ENCODE data around the gene PHF3.

Gene PHF3

DNA sequence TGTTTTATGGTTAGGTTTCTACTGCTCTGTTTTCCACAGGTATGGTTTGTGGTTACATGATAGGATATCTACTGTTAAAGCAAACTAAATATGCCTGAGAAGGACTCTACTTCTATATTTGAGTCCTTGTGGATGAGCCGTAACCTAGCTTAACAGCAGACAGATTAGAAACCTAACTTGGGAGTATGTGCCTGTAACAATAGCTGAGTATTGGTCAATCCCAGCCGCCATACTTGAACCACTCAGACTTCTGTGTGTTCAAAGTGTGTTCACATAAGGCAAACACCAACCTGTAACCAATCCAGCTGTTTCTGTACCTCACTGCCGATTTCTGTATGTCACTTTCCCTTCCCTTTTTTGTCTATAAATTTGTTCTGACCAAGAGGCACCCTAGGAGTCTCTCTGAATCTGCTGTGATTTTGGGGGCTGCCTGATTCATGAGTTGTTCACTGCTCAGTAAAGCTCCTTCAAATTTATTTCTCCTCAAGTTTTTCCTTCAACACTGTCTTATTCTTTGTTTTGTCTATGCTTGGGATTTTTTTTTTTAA lies 37.1 kb downstream of the PHF3 start:
- peaks cover 7% of the 10 kb centered on the region for H3K36me3 Mint-ChIP-seq
- H3K4me3 Mint-ChIP-seq: no peak overlapping the region
- peaks cover 57% of the 10 kb centered on the region for H3K4me1 Mint-ChIP-seq
- H3K27me3 Mint-ChIP-seq: no peaks in the 10 kb centered on the region
- peak overlapping the region; percentile 47 for H3K27ac Mint-ChIP-seq
- no peaks in the 10 kb centered on the region for H3K9me3 Mint-ChIP-seq

DNA sequence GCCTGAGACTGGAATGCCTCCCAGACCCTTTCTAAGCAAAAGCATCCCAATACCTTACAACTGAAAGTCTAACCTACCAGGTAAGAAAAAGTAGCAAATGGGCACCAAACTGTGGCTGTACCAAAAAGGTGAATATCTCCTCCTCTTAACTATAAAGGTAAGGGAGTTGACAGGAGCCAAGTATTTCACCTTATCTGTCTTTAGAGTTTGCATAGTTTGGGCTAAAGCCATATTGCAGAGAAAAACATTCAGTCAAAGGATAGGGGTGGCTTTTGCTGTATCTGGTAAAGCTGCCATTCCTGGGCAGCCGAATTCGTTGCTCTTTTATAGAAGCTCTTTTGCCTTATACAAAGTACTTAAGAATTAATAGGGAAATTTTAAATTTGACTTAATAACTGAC lies 38.1 kb downstream of the PHF3 start:
- H3K4me3 Mint-ChIP-seq: no peak overlapping the region
- peak overlapping the region; percentile 19 for H3K27ac Mint-ChIP-seq
- peaks cover 53% of the 10 kb centered on the region for H3K4me1 Mint-ChIP-seq
- H3K36me3 Mint-ChIP-seq: peaks cover 7% of the 10 kb centered on the region
- H3K9me3 Mint-ChIP-seq: no peaks in the 10 kb centered on the region
- H3K27me3 Mint-ChIP-seq: no peaks in the 10 kb centered on the region

DNA sequence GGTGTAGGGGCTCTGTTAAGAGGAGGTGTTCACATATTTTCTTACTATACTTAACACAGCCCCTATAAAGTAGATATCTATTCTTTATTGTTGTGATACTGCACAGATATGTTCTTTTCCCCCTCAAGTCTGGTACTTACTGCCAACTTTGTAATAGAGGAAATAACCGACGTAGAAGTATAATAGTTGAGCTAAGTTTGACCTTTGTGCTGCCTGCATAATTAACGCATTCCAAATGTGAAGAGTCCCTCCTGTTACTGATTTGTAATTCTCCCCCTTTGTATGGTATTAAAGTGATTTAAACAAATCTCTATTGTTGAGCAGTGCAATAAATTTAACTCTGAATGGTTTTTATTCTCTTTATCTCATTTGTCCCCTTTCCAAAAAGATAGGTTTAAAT lies 39.0 kb downstream of the PHF3 start:
- Mint-ChIP-seq H3K9me3 (no peaks in the 10 kb centered on the region), H3K27ac (no peak overlapping the region), H3K36me3 (peaks cover 9% of the 10 kb centered on the region), H3K4me3 (no peak overlapping the region), H3K27me3 (no peaks in the 10 kb centered on the region), H3K4me1 (peaks cover 53% of the 10 kb centered on the region)

DNA sequence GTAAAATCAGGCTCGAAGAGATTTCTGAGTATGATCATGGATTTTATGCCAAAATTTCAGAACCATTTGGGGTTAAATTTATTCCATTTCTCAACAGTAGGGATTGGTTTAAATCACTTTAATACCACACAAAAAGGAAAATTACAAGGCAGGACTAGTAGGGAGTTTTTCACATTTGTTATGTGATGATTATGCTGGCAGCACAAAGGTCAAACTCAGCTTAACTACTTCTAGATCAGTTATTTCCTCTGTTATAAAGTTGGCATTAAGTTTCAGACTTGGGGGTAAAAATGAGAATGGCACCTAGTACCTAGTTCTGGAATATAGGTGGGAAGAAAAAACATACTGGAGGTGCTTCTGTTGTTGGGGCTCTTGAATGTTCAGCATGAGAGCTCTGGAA lies 39.5 kb downstream of the PHF3 start:
- Mint-ChIP-seq H3K9me3 (no peaks in the 10 kb centered on the region), H3K4me1 (peaks cover 53% of the 10 kb centered on the region), H3K27me3 (no peaks in the 10 kb centered on the region), H3K36me3 (peaks cover 11% of the 10 kb centered on the region), H3K27ac (no peak overlapping the region), H3K4me3 (no peak overlapping the region)

DNA sequence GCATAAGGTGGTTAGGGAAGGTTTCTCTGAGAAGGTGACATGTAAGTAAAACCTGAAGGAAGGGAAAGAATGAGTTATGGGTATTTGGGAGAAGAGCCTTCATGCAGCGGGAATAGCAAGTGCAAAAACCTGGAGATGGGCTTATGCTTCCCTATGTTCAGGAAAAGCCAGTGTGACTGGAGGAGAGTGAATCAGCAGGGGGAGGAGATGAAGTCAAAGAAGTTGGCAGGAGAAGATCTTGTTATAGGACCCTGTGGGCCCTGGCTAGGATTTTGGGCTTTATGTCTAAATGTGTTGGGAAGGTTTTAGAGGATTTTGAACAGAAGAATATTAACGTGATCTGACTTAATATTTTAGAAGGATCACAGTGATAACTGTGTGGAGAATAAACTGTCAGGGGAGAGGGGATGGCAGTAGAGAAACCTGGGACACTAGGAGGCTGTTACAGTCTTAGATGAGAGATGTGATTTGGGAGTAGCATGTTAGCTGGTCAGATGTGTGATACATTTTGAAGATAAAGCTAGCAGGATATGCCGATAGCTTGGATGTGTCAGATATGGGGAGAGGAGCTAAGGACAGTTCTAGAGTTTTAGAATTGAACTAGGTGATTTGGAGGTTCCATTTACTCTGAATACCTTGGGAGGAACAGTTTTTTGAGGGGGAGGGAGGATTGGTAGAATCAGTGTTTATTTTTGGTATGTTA lies 41.0 kb downstream of the PHF3 start:
- Mint-ChIP-seq H3K9me3 (no peaks in the 10 kb centered on the region), H3K36me3 (peaks cover 17% of the 10 kb centered on the region), H3K4me3 (no peak overlapping the region), H3K27me3 (no peaks in the 10 kb centered on the region), H3K27ac (no peak overlapping the region), H3K4me1 (peaks cover 53% of the 10 kb centered on the region)

DNA sequence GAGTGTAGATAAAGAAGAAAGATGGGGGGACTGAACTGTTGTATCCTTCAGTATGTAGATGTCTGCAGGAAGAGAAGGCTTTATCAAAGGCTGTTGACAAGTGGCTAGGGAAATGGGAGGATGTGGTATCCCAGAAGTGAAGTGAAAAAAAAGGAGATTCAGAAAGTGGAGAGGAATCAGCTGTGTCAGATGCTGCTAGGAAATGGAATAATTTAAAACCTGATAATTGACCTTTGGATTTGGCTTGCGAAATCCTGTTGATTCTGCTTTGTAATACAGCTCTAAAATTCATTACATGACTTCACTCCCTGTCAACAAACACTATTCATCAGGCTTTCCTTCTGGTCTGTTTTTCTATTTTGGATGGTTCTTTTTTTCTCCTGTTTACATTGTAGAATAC lies 41.7 kb downstream of the PHF3 start:
- Mint-ChIP-seq H3K27ac (no peak overlapping the region), H3K4me1 (peaks cover 53% of the 10 kb centered on the region), H3K9me3 (no peaks in the 10 kb centered on the region), H3K27me3 (no peaks in the 10 kb centered on the region), H3K4me3 (no peak overlapping the region), H3K36me3 (peaks cover 18% of the 10 kb centered on the region)

DNA sequence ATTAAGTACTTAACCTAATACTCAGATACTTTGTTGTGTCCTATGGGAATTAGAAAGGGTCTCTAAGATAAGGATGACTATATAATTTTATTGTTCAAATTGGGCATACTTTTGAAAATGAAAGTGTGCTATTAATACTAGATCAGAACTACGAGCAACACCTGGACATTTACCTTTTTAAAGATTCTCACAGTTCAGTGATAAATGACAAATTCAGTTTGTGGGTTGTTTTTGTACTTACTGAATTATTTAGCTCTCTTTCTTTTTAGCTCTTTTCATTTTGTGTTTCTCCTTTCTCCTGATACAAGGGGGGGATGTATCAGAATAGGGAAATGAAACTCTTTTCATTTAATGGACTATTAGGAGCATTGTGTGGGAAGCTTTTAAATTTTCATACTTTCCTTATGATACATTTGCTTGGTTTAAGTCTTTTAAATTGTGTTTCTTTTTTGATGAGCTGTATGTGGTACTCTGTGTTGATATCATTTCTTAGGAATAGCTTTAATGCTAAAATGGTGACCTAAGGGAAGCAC lies 47.5 kb downstream of the PHF3 start:
- Mint-ChIP-seq H3K27ac (no peak overlapping the region), H3K27me3 (no peaks in the 10 kb centered on the region), H3K4me3 (no peak overlapping the region), H3K36me3 (peaks cover 39% of the 10 kb centered on the region), H3K4me1 (peaks cover 72% of the 10 kb centered on the region), H3K9me3 (no peaks in the 10 kb centered on the region)

DNA sequence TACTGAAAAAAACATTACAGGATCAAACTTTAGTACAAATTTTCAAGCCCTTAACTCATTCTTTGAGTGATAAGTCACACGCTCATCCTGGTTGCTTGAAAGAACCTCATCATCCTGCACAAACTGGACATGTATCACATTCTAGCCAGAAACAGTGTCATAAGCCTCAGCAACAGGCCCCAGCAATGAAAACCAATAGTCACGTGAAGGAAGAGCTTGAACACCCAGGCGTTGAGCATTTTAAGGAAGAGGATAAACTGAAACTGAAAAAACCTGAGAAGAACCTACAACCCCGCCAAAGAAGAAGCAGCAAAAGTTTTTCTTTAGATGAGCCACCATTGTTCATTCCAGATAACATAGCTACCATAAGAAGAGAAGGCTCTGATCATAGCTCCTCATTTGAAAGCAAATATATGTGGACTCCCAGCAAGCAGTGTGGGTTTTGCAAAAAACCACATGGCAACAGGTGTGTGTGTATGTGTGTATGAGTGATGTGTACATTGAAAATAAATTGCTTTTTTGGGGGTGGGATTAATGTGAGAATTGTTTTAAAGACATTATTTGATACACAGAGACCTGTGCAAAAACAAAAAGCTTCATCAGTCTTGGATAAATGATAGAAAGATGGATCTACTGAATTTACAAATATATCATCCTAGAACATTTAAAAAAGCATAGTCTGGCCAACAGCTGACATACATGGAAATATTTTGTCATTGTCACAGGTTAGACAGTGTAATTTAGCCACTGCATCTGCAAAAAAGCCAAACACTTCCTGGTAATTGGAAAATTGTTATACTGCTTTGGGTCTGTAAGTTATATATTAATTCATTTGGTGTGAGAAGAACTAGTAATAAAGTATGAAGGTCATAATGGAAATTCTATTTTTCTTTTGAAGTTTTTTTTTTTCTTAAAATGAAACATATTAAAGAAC lies 50.1 kb downstream of the PHF3 start:
- Mint-ChIP-seq H3K4me3 (no peak overlapping the region), H3K36me3 (peaks cover 34% of the 10 kb centered on the region), H3K27ac (peak overlapping the region; percentile 57)

DNA sequence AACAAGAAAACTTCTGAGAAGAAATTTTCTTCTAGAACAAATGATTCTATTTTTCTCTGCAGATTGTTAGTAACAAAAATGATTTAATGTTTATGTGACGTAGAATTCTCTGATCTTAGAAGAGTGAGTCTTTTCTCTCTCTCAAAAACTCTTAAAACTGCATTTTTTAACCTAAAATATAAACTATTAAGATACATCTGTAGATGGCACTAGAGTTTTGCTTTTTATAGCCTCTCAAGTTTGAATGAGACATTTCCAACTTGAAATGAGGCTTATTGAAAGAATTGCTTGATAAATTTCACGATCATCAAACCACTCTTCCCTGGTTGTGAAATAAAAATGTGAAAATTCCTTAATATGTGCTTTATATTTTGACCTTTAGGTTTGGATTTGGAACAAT lies 53.8 kb downstream of the PHF3 start:
- Mint-ChIP-seq H3K4me1 (peaks cover 38% of the 10 kb centered on the region), H3K4me3 (no peak overlapping the region), H3K9me3 (no peaks in the 10 kb centered on the region), H3K27me3 (no peaks in the 10 kb centered on the region), H3K27ac (no peak overlapping the region), H3K36me3 (peaks cover 21% of the 10 kb centered on the region)

More for the DNA sequence above, 50.1 kb downstream of the PHF3 start:
- Mint-ChIP-seq H3K4me1 (peaks cover 62% of the 10 kb centered on the region), H3K9me3 (no peaks in the 10 kb centered on the region), H3K27me3 (no peaks in the 10 kb centered on the region)

DNA sequence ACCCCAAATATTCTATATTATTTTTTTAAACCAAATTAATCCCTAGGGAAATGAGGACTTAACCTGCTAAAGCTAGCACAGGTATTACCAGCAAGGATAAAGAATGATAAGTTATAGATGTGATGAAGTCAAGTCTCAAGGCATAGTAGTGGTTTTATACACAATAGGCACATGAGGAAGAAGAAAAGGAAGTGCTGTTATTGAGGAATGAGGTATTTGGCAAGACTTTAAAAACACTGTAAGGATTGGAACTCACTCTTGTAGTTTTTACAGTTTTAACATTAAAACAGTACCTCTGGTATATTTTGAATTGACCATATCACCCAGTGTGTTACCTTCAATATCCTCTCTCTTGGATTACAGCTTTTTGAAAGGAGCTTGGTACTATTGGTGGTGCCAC lies 54.6 kb downstream of the PHF3 start:
- Mint-ChIP-seq H3K27ac (no peak overlapping the region), H3K27me3 (no peaks in the 10 kb centered on the region), H3K9me3 (no peaks in the 10 kb centered on the region), H3K4me1 (peaks cover 30% of the 10 kb centered on the region), H3K4me3 (no peak overlapping the region), H3K36me3 (peaks cover 19% of the 10 kb centered on the region)

DNA sequence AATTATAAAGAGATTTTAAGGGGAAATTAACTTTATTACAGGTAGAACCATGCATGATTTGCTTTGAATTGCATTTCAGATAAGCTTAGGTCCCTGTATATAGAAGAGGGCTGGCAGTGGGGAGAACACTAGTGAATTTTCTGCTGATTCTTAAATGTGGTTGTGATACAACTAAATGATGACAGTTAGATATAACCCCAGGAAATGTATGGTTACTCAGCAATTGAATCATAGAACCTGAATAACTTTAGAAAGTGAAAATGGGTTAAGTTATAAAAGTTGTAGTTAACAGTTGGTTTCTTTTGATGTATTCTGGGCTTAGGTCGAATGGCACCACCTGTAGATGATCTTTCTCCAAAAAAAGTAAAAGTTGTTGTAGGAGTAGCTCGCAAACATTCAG lies 70.1 kb downstream of the PHF3 start:
- Mint-ChIP-seq H3K36me3 (peaks cover 37% of the 10 kb centered on the region), H3K9me3 (no peaks in the 10 kb centered on the region), H3K4me3 (no peak overlapping the region), H3K27me3 (no peaks in the 10 kb centered on the region), H3K4me1 (peaks cover 15% of the 10 kb centered on the region), H3K27ac (peak overlapping the region; percentile 60)

DNA sequence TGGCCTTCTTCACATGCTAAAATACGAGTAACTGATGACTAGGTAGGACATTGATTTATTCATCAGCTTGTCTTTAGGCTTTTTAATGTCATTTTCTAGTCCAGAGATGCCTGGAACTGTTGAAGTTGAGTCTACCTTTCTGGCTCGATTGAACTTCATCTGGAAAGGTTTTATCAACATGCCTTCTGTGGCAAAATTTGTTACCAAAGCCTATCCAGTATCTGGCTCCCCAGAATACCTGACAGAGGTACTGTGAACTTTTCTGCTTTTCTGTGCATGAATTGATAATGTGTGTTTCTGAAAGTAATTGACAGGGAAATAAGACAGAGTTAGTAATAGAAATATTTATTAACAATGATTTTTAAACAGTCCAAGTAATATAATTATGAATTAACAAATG lies 71.0 kb downstream of the PHF3 start:
- Mint-ChIP-seq H3K27me3 (no peaks in the 10 kb centered on the region), H3K4me1 (peaks cover 14% of the 10 kb centered on the region), H3K27ac (no peak overlapping the region), H3K4me3 (no peak overlapping the region), H3K9me3 (no peaks in the 10 kb centered on the region), H3K36me3 (peaks cover 40% of the 10 kb centered on the region)

DNA sequence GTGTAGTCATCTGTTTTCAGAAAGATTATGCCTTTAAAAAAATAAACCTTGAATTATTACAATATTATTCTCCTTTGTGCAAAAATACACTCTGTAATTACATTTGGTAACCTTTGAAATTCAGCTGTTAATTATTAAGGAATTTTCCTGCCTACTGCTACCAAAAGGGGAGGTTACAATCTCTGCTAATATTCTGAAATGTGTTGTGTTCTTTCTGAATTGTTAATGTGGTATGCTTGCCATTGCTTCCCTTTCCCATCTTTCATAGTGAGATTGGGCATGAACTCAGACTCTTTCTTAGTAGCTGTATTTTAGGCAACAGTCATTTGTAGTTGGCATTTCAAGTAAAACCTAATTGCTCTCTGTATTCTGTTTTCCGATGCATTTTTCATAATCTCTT lies 73.0 kb downstream of the PHF3 start:
- Mint-ChIP-seq H3K27me3 (no peaks in the 10 kb centered on the region), H3K9me3 (no peaks in the 10 kb centered on the region), H3K36me3 (peaks cover 46% of the 10 kb centered on the region), H3K27ac (peak overlapping the region; percentile 59), H3K4me1 (peaks cover 12% of the 10 kb centered on the region), H3K4me3 (no peak overlapping the region)

DNA sequence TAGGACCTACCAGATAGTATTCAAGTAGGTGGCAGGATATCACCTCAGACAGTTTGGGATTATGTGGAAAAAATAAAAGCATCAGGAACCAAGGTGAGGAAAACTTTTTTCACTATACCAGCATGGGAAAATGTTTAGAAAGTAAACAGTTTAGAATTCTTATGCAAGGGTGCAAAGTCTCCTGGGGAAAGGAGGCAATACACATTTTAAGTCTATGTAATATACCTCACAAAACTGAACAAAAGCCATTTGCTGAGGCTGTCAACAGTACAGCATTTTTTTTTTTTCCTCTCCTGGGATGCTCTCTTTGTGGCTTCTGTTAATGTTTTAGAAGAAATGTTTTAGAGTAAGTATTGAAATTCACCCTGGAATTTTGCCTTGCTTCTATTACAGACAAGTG lies 73.5 kb downstream of the PHF3 start:
- H3K4me1 Mint-ChIP-seq: peaks cover 12% of the 10 kb centered on the region
- H3K4me3 Mint-ChIP-seq: no peak overlapping the region
- no peaks in the 10 kb centered on the region for H3K9me3 Mint-ChIP-seq
- H3K27ac Mint-ChIP-seq: no peak overlapping the region
- peaks cover 46% of the 10 kb centered on the region for H3K36me3 Mint-ChIP-seq
- H3K27me3 Mint-ChIP-seq: no peaks in the 10 kb centered on the region

DNA sequence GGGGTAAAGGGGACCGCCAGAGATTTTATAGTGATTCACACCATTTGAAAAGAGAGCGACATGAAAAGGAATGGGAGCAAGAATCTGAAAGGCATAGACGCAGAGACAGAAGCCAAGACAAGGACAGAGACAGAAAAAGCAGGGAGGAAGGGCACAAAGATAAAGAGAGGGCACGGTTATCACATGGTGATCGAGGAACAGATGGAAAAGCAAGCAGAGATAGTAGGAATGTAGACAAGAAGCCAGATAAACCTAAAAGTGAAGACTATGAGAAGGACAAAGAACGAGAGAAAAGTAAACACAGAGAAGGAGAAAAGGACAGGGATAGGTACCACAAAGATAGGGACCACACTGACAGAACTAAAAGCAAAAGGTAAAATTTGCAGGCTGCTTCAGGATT lies 77.7 kb downstream of the PHF3 start:
- Mint-ChIP-seq H3K36me3 (peaks cover 27% of the 10 kb centered on the region), H3K27ac (peak overlapping the region; percentile 3), H3K9me3 (no peaks in the 10 kb centered on the region), H3K4me1 (no peaks in the 10 kb centered on the region), H3K4me3 (no peak overlapping the region), H3K27me3 (no peaks in the 10 kb centered on the region)

DNA sequence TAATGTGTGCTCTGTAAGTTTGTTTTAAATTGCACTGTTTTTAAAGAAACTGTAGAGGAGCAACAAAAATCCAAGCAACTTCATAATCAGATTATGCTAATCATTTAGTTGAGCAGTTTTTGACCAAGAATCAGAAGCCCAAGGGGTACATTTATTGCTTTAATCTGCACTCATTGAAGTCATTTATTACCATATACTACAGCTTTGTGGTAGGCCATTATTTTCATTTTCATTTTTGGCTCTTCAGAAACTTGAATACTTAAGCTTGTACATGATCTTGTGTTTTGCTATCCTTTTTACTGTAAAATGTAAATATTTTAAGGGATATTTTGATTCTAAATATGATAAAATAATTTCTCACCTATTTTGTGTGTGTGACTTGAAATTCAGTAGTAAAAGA lies 78.5 kb downstream of the PHF3 start:
- Mint-ChIP-seq H3K27ac (no peak overlapping the region), H3K27me3 (no peaks in the 10 kb centered on the region), H3K4me3 (no peak overlapping the region), H3K36me3 (peaks cover 27% of the 10 kb centered on the region), H3K9me3 (no peaks in the 10 kb centered on the region), H3K4me1 (no peaks in the 10 kb centered on the region)

Data from activated naive CD4-positive, alpha-beta T cell treated with anti-CD3 and anti-CD28 coated beads, Interleukin-2, amount 50 U/mL, for 24 hours (primary cell).